Neural cell (in vitro differentiated cells): Measurements from ENCODE around the gene IRF3. TPM values are rescaled to one million over a fixed set of nuclear protein-coding genes. Genes with fewer than 3 reads are reported as not detected.

Experiments
- H2AFZ ChIP-seq: fragments of 200-600, 300-800 bp; sonication (generic), shearing (Covaris generic); 2 replicates; pipeline ENCODE4 v1.6.0; 2014; ENCODE audit warnings: low read depth, mild to moderate bottlenecking, antibody characterized with exemption, low read length, moderate library complexity
- H3F3A ChIP-seq: fragments of 200-600 bp; shearing (Covaris generic); 2 replicates; pipeline ENCODE4 v1.6.1; 2016; ENCODE audit warnings: mild to moderate bottlenecking, moderate library complexity, mixed read lengths, antibody characterized with exemption, low read length; ENCODE audit not compliant: insufficient read depth, poor library complexity, severe bottlenecking
- H3K27ac ChIP-seq: fragments of 200-600, 300-800 bp; sonication (generic), shearing (Covaris generic); 2 replicates; pipeline ENCODE4 v1.5.1; 2014; ENCODE audit warnings: mild to moderate bottlenecking, low read length, moderate library complexity
- H3K27me3 ChIP-seq: fragments of 300-800, 200-600 bp; sonication (generic), shearing (Covaris generic); 2 replicates; pipeline ENCODE4 v1.6.0; 2014; ENCODE audit warnings: mild to moderate bottlenecking, low read depth, low read length, moderate library complexity; ENCODE audit not compliant: insufficient read depth
- H3K36me3 ChIP-seq: fragments of 300-800, 200-600 bp; sonication (generic), shearing (Covaris generic); 2 replicates; pipeline ENCODE4 v1.5.1; 2014; ENCODE audit warnings: mild to moderate bottlenecking, antibody characterized with exemption, low read length, moderate library complexity; ENCODE audit not compliant: insufficient read depth
- H3K4me2 ChIP-seq: fragments of 300-800, 200-600 bp; sonication (generic), shearing (Covaris generic); 2 replicates; pipeline ENCODE4 v1.6.0; 2014; ENCODE audit warnings: mild to moderate bottlenecking, low read length
- H3K4me3 ChIP-seq: fragments of 300-800, 200-600 bp; sonication (generic), shearing (Covaris generic); 2 replicates; pipeline ENCODE4 v1.5.1; 2014; ENCODE audit warnings: mild to moderate bottlenecking, low read length, moderate library complexity
- H3K79me2 ChIP-seq: fragments of 200-600 bp; shearing (Covaris generic); replicated peaks from 2 replicates; pipeline ENCODE4 v1.6.0; 2014; ENCODE audit warnings: mild to moderate bottlenecking, low read length, moderate library complexity; ENCODE audit not compliant: insufficient read depth
- H3K9ac ChIP-seq: fragments of 300-800, 200-600 bp; sonication (generic), shearing (Covaris generic); 2 replicates; pipeline ENCODE4 v1.6.1; 2016; ENCODE audit warnings: mild to moderate bottlenecking, low read length, mixed read lengths
- H3K9me2 ChIP-seq: fragments of 200-600 bp; shearing (Covaris generic); 2 replicates; pipeline ENCODE4 v1.6.1; 2016; ENCODE audit warnings: mild to moderate bottlenecking, low read length, mixed read lengths; ENCODE audit not compliant: insufficient read depth
- H3K9me3 ChIP-seq: fragments of 200-600, 300-800 bp; sonication (generic), shearing (Covaris generic); 2 replicates; pipeline ENCODE4 v1.6.1; 2016; ENCODE audit warnings: mild to moderate bottlenecking, mixed run types, low read length, moderate library complexity, mixed read lengths
- H4K20me1 ChIP-seq: fragments of 200-600 bp; shearing (Covaris generic); 2 replicates; pipeline ENCODE4 v1.6.1; 2016; ENCODE audit warnings: mild to moderate bottlenecking, mixed run types; ENCODE audit not compliant: insufficient read depth
- CTCF ChIP-seq: fragments of 450-650 bp; IDR thresholded peaks from 2 replicates; pipeline ENCODE4 v1.5.1; 2014; ENCODE audit warnings: antibody characterized with exemption, mild to moderate bottlenecking, moderate library complexity; ENCODE audit not compliant: poor library complexity, severe bottlenecking
- EP300 ChIP-seq: fragments of 450-650 bp; conservative IDR thresholded peaks from 2 replicates; pipeline ENCODE4 v1.6.1; 2014; ENCODE audit warnings: antibody characterized with exemption, mild to moderate bottlenecking, moderate library complexity; ENCODE audit not compliant: poor library complexity, severe bottlenecking
- EZH2 ChIP-seq: fragments of 200-600, 300-800 bp; shearing (Covaris generic), sonication (generic); IDR thresholded peaks from 2 replicates; pipeline ENCODE4 v1.6.1; 2014; ENCODE audit warnings: antibody characterized with exemption, low read length, borderline replicate concordance, mild to moderate bottlenecking; ENCODE audit not compliant: insufficient read depth, poor library complexity, severe bottlenecking
- MXI1 ChIP-seq: fragments of 450-650 bp; conservative IDR thresholded peaks from 2 replicates; pipeline ENCODE4 v1.6.1; 2014; ENCODE audit warnings: antibody characterized with exemption, mild to moderate bottlenecking; ENCODE audit not compliant: poor library complexity, severe bottlenecking
- POLR2AphosphoS5 ChIP-seq: IDR thresholded peaks from 2 replicates; pipeline ENCODE4 v1.6.1; 2012
- RAD21 ChIP-seq: fragments of 450-650 bp; conservative IDR thresholded peaks from 2 replicates; pipeline ENCODE4 v1.6.1; 2014; ENCODE audit warnings: antibody characterized with exemption, mild to moderate bottlenecking, moderate library complexity
- REST ChIP-seq: IDR thresholded peaks from 2 replicates; pipeline ENCODE4 v1.6.1; 2012; ENCODE audit warnings: borderline replicate concordance
- SMC3 ChIP-seq: fragments of 450-650 bp; conservative IDR thresholded peaks from 2 replicates; pipeline ENCODE4 v1.6.1; 2014; ENCODE audit warnings: antibody characterized with exemption, mild to moderate bottlenecking, moderate library complexity; ENCODE audit not compliant: poor library complexity
- TAF1 ChIP-seq: IDR thresholded peaks from 2 replicates; pipeline ENCODE4 v1.6.1; 2012; ENCODE audit warnings: low read depth
- polyA plus RNA-seq: library from polyadenylated mRNA; depleted of rRNA; stranded (reverse); fragments of >200 nt; gene quantifications from 2 replicates; pipeline ENCODE4 v1.2.3, GENCODE V29; 2014

The IRF3 gene
- polyA plus RNA-seq, 1 donor from 2014 or later = 39.4 TPM

GRCh38 chr19:49684251-49684982 lies 18.8 kb upstream of the IRF3 start:
- Histone ChIP-seq H3K79me2 (peaks cover 16% of the 10 kb centered on the region), H3K27ac (no peak overlapping the region), H4K20me1 (no peaks in the 10 kb centered on the region), H3K9me3 (no peaks in the 10 kb centered on the region), H3K9me2 (no peaks in the 10 kb centered on the region), H3K4me3 (no peak overlapping the region), H3K36me3 (no peaks in the 10 kb centered on the region), H3K9ac (no peak overlapping the region), H3K27me3 (no peaks in the 10 kb centered on the region), H3K4me2 (no peak overlapping the region), H3F3A (no peaks in the 10 kb centered on the region), H2AFZ (no peak overlapping the region)
- TF ChIP-seq RAD21 (no peak), MXI1 (no peak), EP300 (no peak), SMC3 (no peak), CTCF (no peak), POLR2AphosphoS5 (no peak), EZH2 (no peak), REST (no peak), TAF1 (no peak)

- Histone ChIP-seq H3K9me2 (no peaks in the 10 kb centered on the region), H2AFZ (no peak overlapping the region), H3K36me3 (no peaks in the 10 kb centered on the region), H3K9me3 (no peaks in the 10 kb centered on the region), H3K27ac (no peak overlapping the region), H3K4me2 (no peak overlapping the region), H3K27me3 (no peaks in the 10 kb centered on the region), H4K20me1 (no peaks in the 10 kb centered on the region), H3F3A (no peaks in the 10 kb centered on the region), H3K79me2 (peaks cover 21% of the 10 kb centered on the region), H3K4me3 (no peak overlapping the region), H3K9ac (no peak overlapping the region)
- TF ChIP-seq SMC3 (no peak), POLR2AphosphoS5 (no peak), RAD21 (no peak), EZH2 (no peak), TAF1 (no peak), EP300 (no peak), MXI1 (no peak), CTCF (no peak), REST (no peak)
Observed at GRCh38 chr19:49683814-49684250, 18.2 kb upstream of the IRF3 start.
